ENCODE measurements around the gene SMG7. TPM values are rescaled to one million over a fixed set of nuclear protein-coding genes. Genes with fewer than 3 reads are reported as not detected.

The SMG7 gene
- total and polyA plus RNA-seq, 4 donors = 30.5 to 75.6 (median 55.9) TPM

DNA sequence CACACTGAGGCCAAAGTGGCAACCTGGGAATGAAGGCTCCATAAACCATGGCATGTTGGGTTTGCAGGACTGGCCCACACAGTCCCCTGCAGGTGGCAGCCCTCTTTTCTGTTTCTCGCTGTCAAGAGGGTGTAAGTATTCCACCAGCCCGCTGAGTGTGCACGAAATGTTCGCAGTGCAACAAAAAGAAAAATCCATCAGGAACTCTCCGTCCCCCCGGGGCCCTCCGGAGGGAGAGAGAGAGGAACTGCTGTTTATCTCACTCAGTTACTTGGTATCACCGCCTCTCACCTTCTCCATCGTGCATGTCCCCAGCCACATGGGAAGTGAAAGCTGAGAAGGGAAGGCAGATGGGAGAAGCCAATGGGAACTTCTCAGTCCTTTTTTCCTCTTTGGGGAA lies 79.6 kb downstream of the SMG7 start:
- Histone ChIP-seq H3K36me3 (ENCODE audit: control insufficient read depth, insufficient read depth, low read length) (peaks cover 26% of the 10 kb centered on the region), H3K27me3 (ENCODE audit: control insufficient read depth, insufficient read depth, low read length) (no peaks in the 10 kb centered on the region), H3K4me3 (ENCODE audit: low read depth, low read length) (no peak overlapping the region), H3K27ac (ENCODE audit: low read depth, low read length) (no peak overlapping the region), H3K9me3 (ENCODE audit: control insufficient read depth, insufficient read depth, low read length) (no peaks in the 10 kb centered on the region), H3K4me1 (ENCODE audit: control insufficient read depth, insufficient read depth, low read length) (peaks cover 3% of the 10 kb centered on the region)
- WGBS (ENCODE audit: insufficient coverage) = 90% methylated on average over 2 of the region's 9 CpGs
- DNase-seq (ENCODE audit: low read depth in 4 of 6, low spot score in 6 of 6) = no peak

DNA sequence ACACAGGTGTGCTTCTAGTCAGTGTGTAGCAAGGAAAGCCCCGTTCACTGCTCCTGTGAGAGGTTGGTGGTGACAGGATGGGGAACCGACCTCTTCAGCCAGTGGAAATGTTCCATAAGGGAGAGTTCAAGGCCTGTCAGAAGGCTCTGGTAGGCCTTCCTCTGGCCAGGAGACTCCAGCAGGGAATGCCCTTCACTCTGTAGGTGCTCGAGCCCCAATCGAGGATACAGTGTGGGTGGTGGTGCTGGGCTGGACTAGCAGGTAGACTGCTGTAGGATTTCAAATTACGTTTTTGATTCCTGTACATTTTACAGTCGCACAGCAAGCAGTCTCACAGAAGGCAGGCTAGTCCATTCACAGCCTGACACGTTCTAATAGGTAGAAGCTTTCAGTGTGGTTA lies 80.1 kb downstream of the SMG7 start:
- Histone ChIP-seq H3K4me1 (ENCODE audit: control insufficient read depth, insufficient read depth, low read length) (peaks cover 3% of the 10 kb centered on the region), H3K36me3 (ENCODE audit: control insufficient read depth, insufficient read depth, low read length) (peaks cover 26% of the 10 kb centered on the region), H3K27ac (ENCODE audit: low read depth, low read length) (no peak overlapping the region), H3K4me3 (ENCODE audit: low read depth, low read length) (no peak overlapping the region), H3K9me3 (ENCODE audit: control insufficient read depth, insufficient read depth, low read length) (no peaks in the 10 kb centered on the region), H3K27me3 (ENCODE audit: control insufficient read depth, insufficient read depth, low read length) (no peaks in the 10 kb centered on the region)
- no peak for DNase-seq (ENCODE audit: low read depth in 4 of 6, low spot score in 6 of 6)
- 95% methylated on average over 5 of the region's 7 CpGs for WGBS (ENCODE audit: insufficient coverage)

DNA sequence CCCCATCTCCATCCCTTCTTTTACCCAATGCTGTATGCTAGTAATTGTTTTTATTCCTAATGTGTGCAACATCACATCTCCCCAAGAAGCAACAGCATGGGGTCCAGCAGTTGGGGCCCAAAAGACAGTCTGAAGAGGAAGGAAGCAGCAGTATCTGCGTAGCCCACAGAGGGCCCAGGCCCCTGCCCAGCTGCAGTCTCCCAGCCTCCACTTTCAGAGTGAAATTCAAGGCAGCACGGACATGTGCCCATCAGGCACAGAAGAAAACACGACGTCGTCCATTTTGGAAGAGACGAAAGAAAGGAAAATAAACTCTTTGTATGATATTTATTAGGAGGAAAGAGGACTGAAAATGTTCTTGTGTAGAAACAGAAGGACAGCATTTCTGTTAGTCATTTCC lies 80.6 kb downstream of the SMG7 start:
- no peaks in the 10 kb centered on the region for H3K27me3 ChIP-seq (ENCODE audit: control insufficient read depth, insufficient read depth, low read length)
- peaks cover 3% of the 10 kb centered on the region for H3K4me1 ChIP-seq (ENCODE audit: control insufficient read depth, insufficient read depth, low read length)
- WGBS (ENCODE audit: insufficient coverage) = 96% methylated on average over 4 of the region's 6 CpGs
- no peaks in the 10 kb centered on the region for H3K9me3 ChIP-seq (ENCODE audit: control insufficient read depth, insufficient read depth, low read length)
- no peak overlapping the region for H3K4me3 ChIP-seq (ENCODE audit: low read depth, low read length)
- H3K36me3 ChIP-seq (ENCODE audit: control insufficient read depth, insufficient read depth, low read length) = peaks cover 26% of the 10 kb centered on the region
- H3K27ac ChIP-seq (ENCODE audit: low read depth, low read length) = no peak overlapping the region
- no peak for DNase-seq (ENCODE audit: low read depth in 4 of 6, low spot score in 6 of 6)

DNA sequence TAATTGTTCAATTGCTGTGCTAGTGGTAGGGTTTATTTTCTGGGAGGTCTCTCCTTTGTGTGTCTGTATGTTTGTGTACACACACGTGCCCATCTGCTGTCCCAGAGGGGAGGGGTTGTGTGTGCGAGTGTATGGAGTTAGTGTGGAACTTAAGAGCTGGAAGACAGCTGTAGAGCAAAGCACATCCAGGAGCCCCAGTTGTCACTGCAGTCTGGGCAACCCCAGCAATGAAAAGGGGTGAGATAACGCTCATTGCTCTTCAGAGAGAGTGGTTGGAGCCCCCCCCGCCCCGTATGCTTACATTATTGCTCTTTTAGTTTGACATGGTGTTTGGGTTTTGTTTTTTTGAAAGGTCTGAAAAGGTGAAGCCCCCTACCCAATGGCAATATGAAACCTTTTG lies 81.0 kb downstream of the SMG7 start:
- DNase-seq (ENCODE audit: low read depth in 4 of 6, low spot score in 6 of 6) = no peak
- peaks cover 3% of the 10 kb centered on the region for H3K4me1 ChIP-seq (ENCODE audit: control insufficient read depth, insufficient read depth, low read length)
- peaks cover 26% of the 10 kb centered on the region for H3K36me3 ChIP-seq (ENCODE audit: control insufficient read depth, insufficient read depth, low read length)
- H3K9me3 ChIP-seq (ENCODE audit: control insufficient read depth, insufficient read depth, low read length) = no peaks in the 10 kb centered on the region
- H3K27ac ChIP-seq (ENCODE audit: low read depth, low read length) = no peak overlapping the region
- no peaks in the 10 kb centered on the region for H3K27me3 ChIP-seq (ENCODE audit: control insufficient read depth, insufficient read depth, low read length)
- WGBS (ENCODE audit: insufficient coverage) = 91% methylated on average over 3 of the region's 5 CpGs
- H3K4me3 ChIP-seq (ENCODE audit: low read depth, low read length) = no peak overlapping the region

GRCh38 chr1:183553764-183554163 lies 81.5 kb downstream of the SMG7 start:
- H3K27ac ChIP-seq (ENCODE audit: low read depth, low read length) = no peak overlapping the region
- WGBS (ENCODE audit: insufficient coverage) = 83% methylated on average over 1 of the region's 3 CpGs
- no peak for DNase-seq (ENCODE audit: low read depth in 4 of 6, low spot score in 6 of 6)
- H3K4me3 ChIP-seq (ENCODE audit: low read depth, low read length) = no peak overlapping the region
- no peaks in the 10 kb centered on the region for H3K9me3 ChIP-seq (ENCODE audit: control insufficient read depth, insufficient read depth, low read length)
- peaks cover 3% of the 10 kb centered on the region for H3K4me1 ChIP-seq (ENCODE audit: control insufficient read depth, insufficient read depth, low read length)
- H3K27me3 ChIP-seq (ENCODE audit: control insufficient read depth, insufficient read depth, low read length) = no peaks in the 10 kb centered on the region
- H3K36me3 ChIP-seq (ENCODE audit: control insufficient read depth, insufficient read depth, low read length) = peaks cover 26% of the 10 kb centered on the region

DNA sequence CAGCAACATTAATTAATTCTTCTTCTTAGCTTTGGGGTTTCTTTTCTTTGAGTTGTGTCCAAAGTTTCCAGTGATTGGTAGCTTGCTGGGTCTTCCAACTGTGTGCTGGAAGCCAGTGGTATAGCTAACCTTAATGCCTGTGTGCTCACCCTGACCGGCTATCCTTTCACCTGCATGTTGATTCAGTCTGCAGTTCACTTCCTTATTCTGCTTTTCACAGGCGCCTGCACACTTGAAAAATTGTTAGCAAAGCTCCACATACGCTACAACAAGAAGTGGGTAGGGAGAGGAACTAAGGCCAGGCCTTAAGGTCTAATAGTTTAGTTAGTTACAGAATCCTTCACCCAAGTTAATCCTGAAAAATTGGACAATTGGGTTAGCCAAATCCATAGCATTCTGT lies 82.3 kb downstream of the SMG7 start:
- Histone ChIP-seq H3K4me3 (ENCODE audit: low read depth, low read length) (no peak overlapping the region), H3K27ac (ENCODE audit: low read depth, low read length) (no peak overlapping the region), H3K9me3 (ENCODE audit: control insufficient read depth, insufficient read depth, low read length) (no peaks in the 10 kb centered on the region), H3K36me3 (ENCODE audit: control insufficient read depth, insufficient read depth, low read length) (peaks cover 26% of the 10 kb centered on the region), H3K27me3 (ENCODE audit: control insufficient read depth, insufficient read depth, low read length) (no peaks in the 10 kb centered on the region), H3K4me1 (ENCODE audit: control insufficient read depth, insufficient read depth, low read length) (peaks cover 3% of the 10 kb centered on the region)
- no CpG with 5 or more reads among the region's 3 CpGs for WGBS (ENCODE audit: insufficient coverage)
- no peak for DNase-seq (ENCODE audit: low read depth in 4 of 6, low spot score in 6 of 6)

DNA sequence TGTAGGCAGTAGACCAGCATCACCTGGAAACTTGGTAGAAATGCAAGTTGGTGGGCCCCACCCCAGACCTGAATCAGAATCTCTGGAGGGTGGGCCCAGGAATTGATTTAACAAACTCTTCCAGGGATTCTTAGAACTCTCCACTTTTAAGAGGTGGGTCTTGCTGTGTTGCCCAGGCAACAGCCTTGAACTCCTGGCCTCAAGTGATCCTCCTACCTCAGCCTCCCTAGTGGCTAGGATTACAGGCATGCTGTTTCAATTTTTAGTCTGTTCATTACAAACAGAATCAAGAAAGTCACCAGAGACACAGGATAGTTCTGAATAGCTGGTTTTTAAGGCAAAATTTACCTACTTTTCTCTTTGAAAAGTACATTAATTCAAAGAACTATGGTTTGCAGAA lies 86.8 kb downstream of the SMG7 start:
- no peaks in the 10 kb centered on the region for H3K36me3 ChIP-seq (ENCODE audit: control insufficient read depth, insufficient read depth, low read length)
- H3K4me1 ChIP-seq (ENCODE audit: control insufficient read depth, insufficient read depth, low read length) = no peaks in the 10 kb centered on the region

GRCh38 chr1:183562701-183563100 lies 90.4 kb downstream of the SMG7 start:
- no peaks in the 10 kb centered on the region for H3K36me3 ChIP-seq (ENCODE audit: control insufficient read depth, insufficient read depth, low read length)
- no peaks in the 10 kb centered on the region for H3K4me1 ChIP-seq (ENCODE audit: control insufficient read depth, insufficient read depth, low read length)
- DNase-seq (ENCODE audit: low read depth in 4 of 6, low spot score in 6 of 6) = no peak
- H3K9me3 ChIP-seq (ENCODE audit: control insufficient read depth, insufficient read depth, low read length) = no peaks in the 10 kb centered on the region
- no peak overlapping the region for H3K4me3 ChIP-seq (ENCODE audit: low read depth, low read length)
- H3K27me3 ChIP-seq (ENCODE audit: control insufficient read depth, insufficient read depth, low read length) = no peaks in the 10 kb centered on the region
- no peak overlapping the region for H3K27ac ChIP-seq (ENCODE audit: low read depth, low read length)
- 100% methylated on average over 2 of the region's 2 CpGs for WGBS (ENCODE audit: insufficient coverage)

More for the DNA sequence above, 86.8 kb downstream of the SMG7 start:
- Histone ChIP-seq H3K27ac (ENCODE audit: low read depth, low read length) (no peak overlapping the region), H3K4me3 (ENCODE audit: low read depth, low read length) (no peak overlapping the region), H3K9me3 (ENCODE audit: control insufficient read depth, insufficient read depth, low read length) (no peaks in the 10 kb centered on the region), H3K27me3 (ENCODE audit: control insufficient read depth, insufficient read depth, low read length) (no peaks in the 10 kb centered on the region)
- DNase-seq (ENCODE audit: low read depth in 4 of 6, low spot score in 6 of 6) = no peak

GRCh38 chr1:183565261-183565660 lies 93.0 kb downstream of the SMG7 start:
- WGBS (ENCODE audit: insufficient coverage) = 74% methylated on average over 3 of the region's 4 CpGs
- no peak for DNase-seq (ENCODE audit: low read depth in 4 of 6, low spot score in 6 of 6)
- Histone ChIP-seq H3K27me3 (ENCODE audit: control insufficient read depth, insufficient read depth, low read length) (no peaks in the 10 kb centered on the region), H3K4me1 (ENCODE audit: control insufficient read depth, insufficient read depth, low read length) (no peaks in the 10 kb centered on the region), H3K9me3 (ENCODE audit: control insufficient read depth, insufficient read depth, low read length) (no peaks in the 10 kb centered on the region), H3K27ac (ENCODE audit: low read depth, low read length) (no peak overlapping the region), H3K4me3 (ENCODE audit: low read depth, low read length) (no peak overlapping the region), H3K36me3 (ENCODE audit: control insufficient read depth, insufficient read depth, low read length) (no peaks in the 10 kb centered on the region)

GRCh38 chr1:183566026-183566425 lies 93.7 kb downstream of the SMG7 start:
- H3K27ac ChIP-seq (ENCODE audit: low read depth, low read length) = no peak overlapping the region
- H3K27me3 ChIP-seq (ENCODE audit: control insufficient read depth, insufficient read depth, low read length) = no peaks in the 10 kb centered on the region
- no peak overlapping the region for H3K4me3 ChIP-seq (ENCODE audit: low read depth, low read length)
- no peaks in the 10 kb centered on the region for H3K36me3 ChIP-seq (ENCODE audit: control insufficient read depth, insufficient read depth, low read length)
- no peak for DNase-seq (ENCODE audit: low read depth in 4 of 6, low spot score in 6 of 6)
- no peaks in the 10 kb centered on the region for H3K4me1 ChIP-seq (ENCODE audit: control insufficient read depth, insufficient read depth, low read length)
- whole genome bisulfite sequencing (ENCODE audit: insufficient coverage) = 100% methylated on average over 2 of the region's 2 CpGs
- no peaks in the 10 kb centered on the region for H3K9me3 ChIP-seq (ENCODE audit: control insufficient read depth, insufficient read depth, low read length)
